ENCODE measurements around the gene TBC1D4. TPM values are rescaled to one million over a fixed set of nuclear protein-coding genes. Genes with fewer than 3 reads are reported as not detected.

Gene TBC1D4
- total and polyA plus RNA-seq, 2 donors from 2014 or later = 14.7 to 51.8 TPM

DNA sequence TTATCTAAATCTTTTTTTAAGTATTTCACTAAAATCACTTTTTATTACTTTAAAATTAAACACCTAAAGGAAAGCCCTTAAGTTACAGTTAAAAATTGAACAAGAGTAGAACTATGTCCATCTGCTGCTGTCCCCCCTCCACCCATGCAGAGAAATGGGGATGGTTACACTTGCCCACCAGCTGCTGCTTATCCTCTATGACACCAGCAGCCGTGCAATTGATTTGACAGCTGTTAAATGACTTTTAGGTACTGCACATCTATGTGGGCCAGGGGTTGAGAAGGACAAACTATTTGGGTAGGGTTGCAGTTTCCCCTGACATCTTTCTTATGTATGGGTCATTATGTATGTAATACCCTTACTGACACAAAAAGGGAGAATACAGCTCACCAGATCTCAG is 77.2 kb downstream of the TBC1D4 start:
- intact Hi-C loops (cut with DNase I) = no loop called here
- H3K4me1 ChIP-seq (ENCODE audit: control insufficient read depth in 2 of 3, insufficient read depth in 2 of 3, low read depth in 1 of 3, low read length in 3 of 3) = peaks cover 0 to 13% (median 5%) of the 10 kb centered on the region in 3 donors
- no peaks in the 10 kb centered on the region for H3K27me3 ChIP-seq (ENCODE audit: control insufficient read depth, insufficient read depth, low read length)
- no peak overlapping the region for H3K27ac ChIP-seq (ENCODE audit: low read depth in 2 of 2, low read length in 2 of 2)
- FAIRE-seq (no peak), DNase-seq (peak in 1 of 5 donors; percentile 31)
- H3K36me3 ChIP-seq (ENCODE audit: control insufficient read depth in 2 of 3, insufficient read depth in 3 of 3, low read length in 3 of 3) = no peaks in the 10 kb centered on the region
- H3K9me3 ChIP-seq (ENCODE audit: control insufficient read depth in 2 of 3, insufficient read depth in 1 of 3, low read length in 3 of 3) = peaks cover 0 to 2% (median 0%) of the 10 kb centered on the region in 3 donors
- H3K9ac ChIP-seq (ENCODE audit: low read length in 3 of 3) = no peak overlapping the region
- no peak overlapping the region for H3K4me3 ChIP-seq (ENCODE audit: low read length in 3 of 3)
- TF ChIP-seq, protein P1, sequence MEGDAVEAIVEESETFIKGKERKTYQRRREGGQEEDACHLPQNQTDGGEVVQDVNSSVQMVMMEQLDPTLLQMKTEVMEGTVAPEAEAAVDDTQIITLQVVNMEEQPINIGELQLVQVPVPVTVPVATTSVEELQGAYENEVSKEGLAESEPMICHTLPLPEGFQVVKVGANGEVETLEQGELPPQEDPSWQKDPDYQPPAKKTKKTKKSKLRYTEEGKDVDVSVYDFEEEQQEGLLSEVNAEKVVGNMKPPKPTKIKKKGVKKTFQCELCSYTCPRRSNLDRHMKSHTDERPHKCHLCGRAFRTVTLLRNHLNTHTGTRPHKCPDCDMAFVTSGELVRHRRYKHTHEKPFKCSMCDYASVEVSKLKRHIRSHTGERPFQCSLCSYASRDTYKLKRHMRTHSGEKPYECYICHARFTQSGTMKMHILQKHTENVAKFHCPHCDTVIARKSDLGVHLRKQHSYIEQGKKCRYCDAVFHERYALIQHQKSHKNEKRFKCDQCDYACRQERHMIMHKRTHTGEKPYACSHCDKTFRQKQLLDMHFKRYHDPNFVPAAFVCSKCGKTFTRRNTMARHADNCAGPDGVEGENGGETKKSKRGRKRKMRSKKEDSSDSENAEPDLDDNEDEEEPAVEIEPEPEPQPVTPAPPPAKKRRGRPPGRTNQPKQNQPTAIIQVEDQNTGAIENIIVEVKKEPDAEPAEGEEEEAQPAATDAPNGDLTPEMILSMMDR (IDR thresholded peaks at IDR 0.05; ENCODE audit: borderline replicate concordance, extremely low read depth, insufficient read depth) = no peak

DNA sequence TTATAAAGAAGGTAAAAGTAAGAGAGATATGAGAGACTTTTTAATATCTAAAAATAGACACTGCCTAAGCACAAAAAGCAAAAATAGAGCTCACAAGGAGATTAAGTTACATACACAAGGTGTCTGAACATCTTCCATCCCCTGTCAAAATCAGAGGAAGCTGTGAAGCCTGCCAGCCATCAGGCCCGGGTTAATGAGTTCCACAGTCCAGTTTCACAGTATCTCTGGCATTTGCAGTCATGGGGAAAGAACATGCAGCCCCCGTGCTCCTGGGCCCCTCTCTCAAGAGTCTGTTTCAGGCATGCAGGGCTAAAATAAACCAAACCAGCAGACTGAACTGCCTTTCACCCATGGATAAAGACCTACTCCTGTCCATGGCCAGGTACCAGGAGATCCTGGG is 79.2 kb downstream of the TBC1D4 start:
- Histone ChIP-seq H3K4me1 (ENCODE audit: control insufficient read depth in 2 of 3, insufficient read depth in 2 of 3, low read depth in 1 of 3, low read length in 3 of 3) (peaks cover 0 to 17% (median 8%) of the 10 kb centered on the region in 3 donors), H3K4me3 (ENCODE audit: low read length in 3 of 3) (peak overlapping the region in 1 of 3 donors; percentile 13), H3K27ac (ENCODE audit: low read depth in 2 of 2, low read length in 2 of 2) (no peak overlapping the region), H3K36me3 (ENCODE audit: control insufficient read depth in 2 of 3, insufficient read depth in 3 of 3, low read length in 3 of 3) (no peaks in the 10 kb centered on the region), H3K27me3 (ENCODE audit: control insufficient read depth, insufficient read depth, low read length) (no peaks in the 10 kb centered on the region), H3K9me3 (ENCODE audit: control insufficient read depth in 2 of 3, insufficient read depth in 1 of 3, low read length in 3 of 3) (peaks cover 0 to 10% (median 0%) of the 10 kb centered on the region in 3 donors), H3K9ac (ENCODE audit: low read length in 3 of 3) (no peak overlapping the region)
- DNase-seq = peak in 4 of 5 donors; percentile 78 to 91 (median 86)
- TF ChIP-seq, protein P1 (IDR thresholded peaks at IDR 0.05; ENCODE audit: borderline replicate concordance, extremely low read depth, insufficient read depth) = no peak
- intact Hi-C loops (cut with DNase I) = no loop called here
- FAIRE-seq = no peak

DNA sequence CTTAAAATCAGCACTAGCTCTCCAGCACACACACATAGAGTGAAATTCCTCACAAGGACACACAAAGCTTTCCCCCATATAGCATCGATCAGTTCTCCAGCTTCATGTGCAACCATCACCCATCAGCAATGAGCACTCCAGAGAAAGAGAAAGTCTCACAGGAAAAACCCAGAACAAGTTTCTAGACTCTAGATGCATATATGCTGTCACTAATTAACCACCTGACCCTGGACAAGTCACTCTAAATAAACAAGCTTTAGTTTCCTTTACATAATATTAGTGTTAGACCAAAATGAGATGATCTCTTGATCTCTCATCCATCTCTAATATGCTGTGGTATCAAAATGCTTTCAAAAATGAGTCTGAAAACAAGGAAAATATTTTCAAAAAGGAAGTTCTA is 81.2 kb downstream of the TBC1D4 start:
- FAIRE-seq (no peak), DNase-seq (no peak)
- Histone ChIP-seq H3K4me3 (ENCODE audit: low read length in 3 of 3) (no peak overlapping the region), H3K27me3 (ENCODE audit: control insufficient read depth, insufficient read depth, low read length) (no peaks in the 10 kb centered on the region), H3K4me1 (ENCODE audit: control insufficient read depth in 2 of 3, insufficient read depth in 2 of 3, low read depth in 1 of 3, low read length in 3 of 3) (peaks cover 0 to 18% (median 8%) of the 10 kb centered on the region in 3 donors), H3K27ac (ENCODE audit: low read depth in 2 of 2, low read length in 2 of 2) (no peak overlapping the region), H3K36me3 (ENCODE audit: control insufficient read depth in 2 of 3, insufficient read depth in 3 of 3, low read length in 3 of 3) (no peaks in the 10 kb centered on the region), H3K9me3 (ENCODE audit: control insufficient read depth in 2 of 3, insufficient read depth in 1 of 3, low read length in 3 of 3) (peaks cover 0 to 10% (median 0%) of the 10 kb centered on the region in 3 donors), H3K9ac (ENCODE audit: low read length in 3 of 3) (no peak overlapping the region)
- intact Hi-C loops (cut with DNase I) = no loop called here
- TF ChIP-seq, protein P1 (IDR thresholded peaks at IDR 0.05; ENCODE audit: borderline replicate concordance, extremely low read depth, insufficient read depth) = no peak

DNA sequence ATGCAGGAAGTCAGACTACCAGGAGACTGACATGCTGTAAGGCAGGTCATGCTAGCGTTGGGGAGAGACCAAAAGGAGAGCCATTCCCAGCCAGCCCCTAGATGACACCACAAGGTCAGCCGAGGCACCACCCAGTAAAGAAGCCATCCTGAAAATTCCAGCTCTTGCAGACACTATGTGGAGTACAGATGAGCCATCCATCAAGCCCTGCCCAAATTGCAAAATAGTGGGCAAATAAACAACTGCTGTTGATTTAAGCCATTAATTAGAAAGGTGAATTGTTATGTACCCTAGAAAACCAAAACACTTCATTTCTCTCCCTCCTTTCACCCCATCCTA is 82.1 kb downstream of the TBC1D4 start:
- no peak for FAIRE-seq
- intact Hi-C loops (cut with DNase I) = no loop called here

More for the DNA sequence above, 82.1 kb downstream of the TBC1D4 start:
- Histone ChIP-seq H3K4me3 (ENCODE audit: low read length in 3 of 3) (no peak overlapping the region), H3K27me3 (ENCODE audit: control insufficient read depth, insufficient read depth, low read length) (no peaks in the 10 kb centered on the region), H3K4me1 (ENCODE audit: control insufficient read depth in 2 of 3, insufficient read depth in 2 of 3, low read depth in 1 of 3, low read length in 3 of 3) (peaks cover 0 to 22% (median 8%) of the 10 kb centered on the region in 3 donors), H3K9me3 (ENCODE audit: control insufficient read depth in 2 of 3, insufficient read depth in 1 of 3, low read length in 3 of 3) (peaks cover 0 to 10% (median 0%) of the 10 kb centered on the region in 3 donors), H3K36me3 (ENCODE audit: control insufficient read depth in 2 of 3, insufficient read depth in 3 of 3, low read length in 3 of 3) (no peaks in the 10 kb centered on the region), H3K9ac (ENCODE audit: low read length in 3 of 3) (no peak overlapping the region), H3K27ac (ENCODE audit: low read depth in 2 of 2, low read length in 2 of 2) (no peak overlapping the region)
- no peak for DNase-seq
- TF ChIP-seq, protein P1 (IDR thresholded peaks at IDR 0.05; ENCODE audit: borderline replicate concordance, extremely low read depth, insufficient read depth) = no peak
